Ascending aorta (tissue), 2 donors: ENCODE measurements around the gene TMTC2. TPM values are rescaled to one million over a fixed set of nuclear protein-coding genes. Genes with fewer than 3 reads are reported as not detected.

ENCODE experiments used
- DNase-seq, 2 donors: peaks; one replicate each; pipeline ENCODE4 v3.0.0-alpha.2; 2019; ENCODE audit warnings: low spot score in 2 of 2
- H3K27ac ChIP-seq, 2 donors: fragments of 200-600 bp; sonication (generic); one replicate each; pipeline ENCODE4 v1.5.1; 2016 to 2017; ENCODE audit warnings: mild to moderate bottlenecking in 1 of 2
- H3K27me3 ChIP-seq: fragments of 200-600 bp; sonication (generic); one replicate; pipeline ENCODE4 v1.5.1; 2017
- H3K36me3 ChIP-seq, 2 donors: fragments of 200-600 bp; sonication (generic); one replicate each; pipeline ENCODE4 v1.5.1; 2016
- H3K4me1 ChIP-seq, 2 donors: fragments of 200-600 bp; sonication (generic); one replicate each; pipeline ENCODE4 v1.5.1; 2016 to 2017; ENCODE audit warnings: mild to moderate bottlenecking in 1 of 2
- H3K4me3 ChIP-seq, 2 donors: fragments of 200-600 bp; sonication (generic); one replicate each; pipeline ENCODE4 v1.5.1; 2016 to 2017; ENCODE audit warnings: mild to moderate bottlenecking in 1 of 2
- H3K9me3 ChIP-seq, 2 donors: fragments of 200-600 bp; sonication (generic); one replicate each; pipeline ENCODE4 v1.5.1; 2016
- intact Hi-C: fragments of 100-400 bp; cut with DNase I; formaldehyde crosslinking; loops from one replicate; pipeline ENCODE4 v1.15.1; 2023
- total RNA-seq: library from RNA; depleted of rRNA; stranded (reverse); fragments of >200 nt; gene quantifications from one replicate; pipeline ENCODE4 v1.1.0, GENCODE V29; 2016
- TF ChIP-seq, protein P1 (sequence below), 3 experiments: fragments of 200-600 bp in 2 of 3; fragments of 450-650 bp in 1 of 3; sonication (generic) in 2 of 3; IDR thresholded peaks; one replicate each; pipeline ENCODE4 v1.5.1; 2016 to 2019; ENCODE audit warnings: antibody characterized with exemption in 3 of 3, mild to moderate bottlenecking in 1 of 3, moderate library complexity in 1 of 3

Gene TMTC2
- total RNA-seq, 1 donor from 2014 or later, result 6.8 TPM

DNA sequence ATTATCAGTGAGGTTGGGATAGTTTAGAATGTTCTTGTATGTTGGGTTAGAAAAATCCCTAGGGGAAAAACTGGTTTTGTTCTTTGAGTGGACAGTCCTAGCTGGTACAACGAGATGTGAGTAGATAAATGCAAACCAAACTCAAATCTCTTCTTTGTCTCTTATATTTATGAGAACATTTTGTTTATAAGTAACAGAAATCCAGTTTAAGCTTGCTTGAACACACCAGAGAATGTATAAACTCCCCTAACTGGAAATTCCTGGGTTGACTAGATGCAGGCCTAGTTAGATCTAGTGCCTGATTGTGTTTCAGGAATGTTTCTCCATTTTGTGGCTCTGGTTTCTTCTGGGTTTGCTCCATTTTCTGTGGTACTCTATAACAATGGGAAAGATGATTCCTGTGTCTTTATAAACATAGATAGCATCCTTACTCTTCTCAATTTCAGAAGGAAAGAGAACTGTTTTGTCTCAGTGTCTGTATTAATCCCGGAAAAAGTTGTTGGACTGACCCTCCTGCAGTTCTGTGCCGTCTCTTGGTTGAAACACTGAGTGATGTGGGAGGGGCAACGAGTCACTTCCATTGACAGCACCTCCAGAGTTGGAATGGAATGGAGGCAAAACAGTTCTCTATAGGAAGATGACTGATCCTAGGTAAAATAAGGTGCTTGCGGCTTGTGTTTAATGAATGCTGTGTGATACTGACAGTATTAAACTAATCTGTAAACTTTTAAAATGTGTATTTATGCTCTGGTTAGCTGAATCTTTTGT lies 244.8 kb downstream of the TMTC2 start:
- Histone ChIP-seq H3K36me3 (no peaks in the 10 kb centered on the region), H3K9me3 (no peaks in the 10 kb centered on the region), H3K27me3 (no peaks in the 10 kb centered on the region), H3K27ac (no peak overlapping the region), H3K4me1 (no peaks in the 10 kb centered on the region), H3K4me3 (no peak overlapping the region)
- TF ChIP-seq, protein P1, sequence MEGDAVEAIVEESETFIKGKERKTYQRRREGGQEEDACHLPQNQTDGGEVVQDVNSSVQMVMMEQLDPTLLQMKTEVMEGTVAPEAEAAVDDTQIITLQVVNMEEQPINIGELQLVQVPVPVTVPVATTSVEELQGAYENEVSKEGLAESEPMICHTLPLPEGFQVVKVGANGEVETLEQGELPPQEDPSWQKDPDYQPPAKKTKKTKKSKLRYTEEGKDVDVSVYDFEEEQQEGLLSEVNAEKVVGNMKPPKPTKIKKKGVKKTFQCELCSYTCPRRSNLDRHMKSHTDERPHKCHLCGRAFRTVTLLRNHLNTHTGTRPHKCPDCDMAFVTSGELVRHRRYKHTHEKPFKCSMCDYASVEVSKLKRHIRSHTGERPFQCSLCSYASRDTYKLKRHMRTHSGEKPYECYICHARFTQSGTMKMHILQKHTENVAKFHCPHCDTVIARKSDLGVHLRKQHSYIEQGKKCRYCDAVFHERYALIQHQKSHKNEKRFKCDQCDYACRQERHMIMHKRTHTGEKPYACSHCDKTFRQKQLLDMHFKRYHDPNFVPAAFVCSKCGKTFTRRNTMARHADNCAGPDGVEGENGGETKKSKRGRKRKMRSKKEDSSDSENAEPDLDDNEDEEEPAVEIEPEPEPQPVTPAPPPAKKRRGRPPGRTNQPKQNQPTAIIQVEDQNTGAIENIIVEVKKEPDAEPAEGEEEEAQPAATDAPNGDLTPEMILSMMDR (IDR thresholded peaks at IDR 0.05), result no peak
- DNase-seq, result no peak
- intact Hi-C loops, result no loop called here

DNA sequence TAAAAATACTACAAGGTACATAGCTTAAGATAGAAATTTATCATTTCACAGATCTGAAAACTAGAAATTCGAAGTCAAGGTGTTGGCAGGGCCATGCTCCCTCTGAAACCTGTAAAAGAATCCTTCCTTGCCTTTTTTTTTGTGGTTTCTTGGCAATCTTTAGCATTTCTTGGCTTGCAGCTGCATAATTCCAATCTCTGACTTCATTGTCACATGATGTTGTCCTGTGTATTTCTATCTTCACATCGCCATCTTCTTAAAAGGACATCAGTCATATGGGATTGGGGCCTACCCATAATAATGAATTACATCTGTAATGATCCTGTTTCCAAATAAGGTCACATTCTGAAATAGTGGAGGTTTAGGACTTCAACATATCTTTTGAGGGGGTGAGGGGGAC lies 250.4 kb downstream of the TMTC2 start:
- Histone ChIP-seq H3K27me3 (no peaks in the 10 kb centered on the region), H3K4me3 (no peak overlapping the region), H3K4me1 (no peaks in the 10 kb centered on the region), H3K27ac (no peak overlapping the region), H3K9me3 (no peaks in the 10 kb centered on the region), H3K36me3 (no peaks in the 10 kb centered on the region)
- TF ChIP-seq, protein P1 (IDR thresholded peaks at IDR 0.05), result no peak
- no peak for DNase-seq
- intact Hi-C loops, result no loop called here

DNA sequence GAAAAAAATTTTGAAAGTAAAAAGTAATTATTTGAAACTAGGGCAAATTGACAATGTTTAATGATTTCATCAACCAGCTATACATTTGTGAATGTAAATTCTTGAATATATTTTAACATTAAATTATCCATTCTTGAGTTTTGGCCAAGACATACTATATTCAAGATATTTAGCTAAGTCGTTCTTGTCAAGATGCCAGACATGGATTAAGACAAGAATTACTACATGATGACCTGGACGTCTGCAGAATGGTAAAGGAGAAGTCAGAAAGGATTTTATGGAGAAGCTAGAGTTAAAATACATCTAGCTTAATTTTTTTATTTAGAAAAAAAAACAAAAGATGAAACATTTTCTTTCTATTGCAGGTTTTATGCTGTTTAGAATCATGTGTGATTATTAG lies 255.8 kb downstream of the TMTC2 start:
- Histone ChIP-seq H3K9me3 (no peaks in the 10 kb centered on the region), H3K27me3 (no peaks in the 10 kb centered on the region), H3K36me3 (no peaks in the 10 kb centered on the region), H3K4me1 (no peaks in the 10 kb centered on the region), H3K4me3 (no peak overlapping the region), H3K27ac (no peak overlapping the region)
- TF ChIP-seq, protein P1 (IDR thresholded peaks at IDR 0.05), result no peak
- DNase-seq, result no peak
- intact Hi-C loops, result no loop called here

- DNase-seq, result no peak
- no peak overlapping the region for H3K27ac ChIP-seq
- TF ChIP-seq, protein P1 (IDR thresholded peaks at IDR 0.05), result no peak
- no peaks in the 10 kb centered on the region for H3K36me3 ChIP-seq
- intact Hi-C loops, result no loop called here
- no peak overlapping the region for H3K4me3 ChIP-seq
- no peaks in the 10 kb centered on the region for H3K27me3 ChIP-seq
- H3K9me3 ChIP-seq, result no peaks in the 10 kb centered on the region
- no peaks in the 10 kb centered on the region for H3K4me1 ChIP-seq
Observed at GRCh38 chr12:82942991-82943401, 256.3 kb downstream of the TMTC2 start.

- no peaks in the 10 kb centered on the region for H3K27me3 ChIP-seq
- no peaks in the 10 kb centered on the region for H3K9me3 ChIP-seq
- intact Hi-C loops, result no loop called here
Observed at GRCh38 chr12:82948491-82948890, 261.8 kb downstream of the TMTC2 start.

More at GRCh38 chr12:82948491-82948890, 261.8 kb downstream of the TMTC2 start:
- Histone ChIP-seq H3K27ac (no peak overlapping the region), H3K36me3 (no peaks in the 10 kb centered on the region), H3K4me1 (no peaks in the 10 kb centered on the region), H3K4me3 (no peak overlapping the region)
- DNase-seq, result no peak
- TF ChIP-seq, protein P1 (IDR thresholded peaks at IDR 0.05), result no peak
